Measurements from ENCODE around the gene PGAP3. TPM values are rescaled to one million over a fixed set of nuclear protein-coding genes. Genes with fewer than 3 reads are reported as not detected.
A peak's percentile ranks its signal among the peaks of the same experiment; 100 is the strongest.

The PGAP3 gene
- total RNA-seq, 1 donor from 2014 or later, result 12.2 TPM

GRCh38 chr17:39636927-39637736 lies 50.7 kb downstream of the PGAP3 start, which contains the start of gene STARD3:
TSS of gene STARD3 (plus strand) at chr17:39637144. CDS start at chr17:39653532, 16,388 bp downstream.
- FAIRE-seq, result no peak
- TF ChIP-seq CTCF (IDR thresholded peaks at IDR 0.05; ENCODE audit: insufficient read depth, low read depth, low read length), result no peak
- no peak for TF ChIP-seq EZH2 (IDR thresholded peaks at IDR 0.05; ENCODE audit: insufficient read depth, low read length)
- H3K4me1 Mint-ChIP-seq (ENCODE audit: low read depth, unreplicated experiment), result peaks cover 30% of the 10 kb centered on the region

GRCh38 chr17:39636587-39636926 lies 51.3 kb downstream of the PGAP3 start:
- Mint-ChIP-seq H3K36me3 (ENCODE audit: low read depth, unreplicated experiment) (peaks cover 3% of the 10 kb centered on the region), H3K4me1 (ENCODE audit: low read depth, unreplicated experiment) (peaks cover 30% of the 10 kb centered on the region), H3K9me3 (ENCODE audit: unreplicated experiment) (no peaks in the 10 kb centered on the region), H3K27me3 (ENCODE audit: low read depth, unreplicated experiment) (peaks cover 8% of the 10 kb centered on the region), H3K27ac (ENCODE audit: unreplicated experiment) (no peak overlapping the region), H3K4me3 (ENCODE audit: unreplicated experiment) (peak overlapping the region; percentile 86)
- Histone ChIP-seq H3K27ac (ENCODE audit: low read depth, low read length) (peak overlapping the region; percentile 69), H3K79me2 (ENCODE audit: insufficient read depth, low read length) (peaks cover 45% of the 10 kb centered on the region), H3K4me1 (ENCODE audit: insufficient read depth, low read length) (peaks cover 19% of the 10 kb centered on the region), H2AFZ (ENCODE audit: low read depth, low read length) (peak overlapping the region; percentile 94), H3K9me3 (ENCODE audit: insufficient read depth, low read depth, low read length) (no peaks in the 10 kb centered on the region), H3K27me3 (ENCODE audit: insufficient read depth, low read length) (peaks cover 7% of the 10 kb centered on the region), H3K4me2 (ENCODE audit: low read length) (peak overlapping the region; percentile 93), H3K9ac (ENCODE audit: low read length) (peak overlapping the region; percentile 93), H4K20me1 (ENCODE audit: insufficient read depth, low read length) (peaks cover 34% of the 10 kb centered on the region), H3K36me3 (ENCODE audit: insufficient read depth, low read length) (no peaks in the 10 kb centered on the region), H3K4me3 (ENCODE audit: insufficient read depth, low read depth, low read length) (peak overlapping the region; percentile 89)
- no peak for TF ChIP-seq EZH2 (IDR thresholded peaks at IDR 0.05; ENCODE audit: insufficient read depth, low read length)
- TF ChIP-seq CTCF (IDR thresholded peaks at IDR 0.05; ENCODE audit: insufficient read depth, low read depth, low read length), result no peak
- FAIRE-seq (no peak), DNase-seq (ENCODE audit: low read depth) (no peak)

More at GRCh38 chr17:39636927-39637736, 50.7 kb downstream of the PGAP3 start, which contains the start of gene STARD3:
- H3K4me1 ChIP-seq (ENCODE audit: insufficient read depth, low read length), result peaks cover 19% of the 10 kb centered on the region
- H3K36me3 ChIP-seq (ENCODE audit: insufficient read depth, low read length), result no peaks in the 10 kb centered on the region
- H3K27me3 ChIP-seq (ENCODE audit: insufficient read depth, low read length), result peaks cover 2% of the 10 kb centered on the region
- H3K27me3 Mint-ChIP-seq (ENCODE audit: low read depth, unreplicated experiment), result peaks cover 3% of the 10 kb centered on the region
- peak within 1 kb of the TSS; percentile 86 for H3K4me3 Mint-ChIP-seq (ENCODE audit: unreplicated experiment)
- peaks cover 40% of the 10 kb centered on the region for H4K20me1 ChIP-seq (ENCODE audit: insufficient read depth, low read length)
- peak within 1 kb of the TSS; percentile 89 for H3K4me3 ChIP-seq (ENCODE audit: insufficient read depth, low read depth, low read length)
- no peaks in the 10 kb centered on the region for H3K9me3 ChIP-seq (ENCODE audit: insufficient read depth, low read depth, low read length)
- peak within 1 kb of the TSS; percentile 94 for H2AFZ ChIP-seq (ENCODE audit: low read depth, low read length)
- H3K36me3 Mint-ChIP-seq (ENCODE audit: low read depth, unreplicated experiment), result peaks cover 3% of the 10 kb centered on the region
- H3K9ac ChIP-seq (ENCODE audit: low read length), result peak within 1 kb of the TSS; percentile 93
- no peaks in the 10 kb centered on the region for H3K9me3 Mint-ChIP-seq (ENCODE audit: unreplicated experiment)
- peak within 1 kb of the TSS; percentile 93 for H3K4me2 ChIP-seq (ENCODE audit: low read length)
- peak; percentile 75 for DNase-seq (ENCODE audit: low read depth)
- peak within 1 kb of the TSS; percentile 69 for H3K27ac ChIP-seq (ENCODE audit: low read depth, low read length)
- peaks cover 51% of the 10 kb centered on the region for H3K79me2 ChIP-seq (ENCODE audit: insufficient read depth, low read length)
- H3K27ac Mint-ChIP-seq (ENCODE audit: unreplicated experiment), result peak within 1 kb of the TSS; percentile 28
